ENCODE data around the gene DNAJC5G. TPM values are rescaled to one million over a fixed set of nuclear protein-coding genes. Genes with fewer than 3 reads are reported as not detected.

Gene DNAJC5G
- total and polyA plus RNA-seq, 2 of the 13 experiments (the other 11 are each of a cell fraction or from before 2014, with no cell fraction given): 0.05 TPM; not detected in 1

DNA sequence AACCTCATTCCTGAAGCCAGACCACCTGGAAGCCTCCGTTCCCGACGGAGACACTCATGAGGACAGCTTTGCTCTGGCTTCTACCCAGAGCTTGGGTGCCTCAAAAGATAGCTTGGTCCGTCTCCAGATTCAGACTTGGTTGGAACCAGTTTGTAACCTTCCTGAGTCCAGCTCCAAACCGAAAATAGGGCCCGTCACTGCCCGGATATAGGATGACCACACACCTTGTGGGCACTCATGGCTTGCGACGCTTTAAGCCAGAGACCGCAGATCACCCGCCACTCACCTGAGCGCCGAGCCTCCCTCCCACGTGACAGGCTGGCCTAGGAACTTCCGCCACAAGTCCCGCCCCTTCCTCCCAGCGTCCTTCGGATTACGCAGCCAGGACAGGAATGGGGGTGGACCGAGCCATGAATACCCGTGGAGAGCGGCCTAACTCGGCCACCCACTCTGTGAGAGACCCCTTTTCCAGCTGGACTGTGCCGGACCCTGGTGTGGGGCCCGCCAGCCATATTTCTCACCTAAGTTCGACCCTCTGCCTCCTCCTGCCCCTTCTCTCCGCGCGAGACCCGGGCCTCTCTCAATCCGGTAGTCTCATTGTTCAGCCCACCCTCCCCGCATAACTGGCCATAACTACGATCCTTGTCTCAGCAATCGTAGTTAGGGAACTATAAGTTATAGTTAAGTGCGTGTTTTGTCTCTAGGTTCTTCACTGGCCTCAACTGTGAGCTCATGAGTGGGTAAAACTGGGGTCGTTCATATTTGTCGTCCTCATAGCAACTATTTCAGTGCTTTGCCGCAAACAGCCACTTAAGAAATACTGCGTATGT is 47.7 kb downstream of the DNAJC5G start, which contains the start of gene MPV17 (continued):
- peak; percentile 66; the same call in 1 of the 2 replicates for TF ChIP-seq SP5 (CRISPR knock-in tag; IDR thresholded peaks at IDR 0.05; ENCODE audit: borderline replicate concordance, low read depth)
- 0 out of 2 replicates have a peak, but pooled peaks have one; percentile 18 for TF ChIP-seq HNF4G (IDR thresholded peaks at IDR 0.05; ENCODE audit: borderline replicate concordance, low read depth, low read length)
- TF ChIP-seq HNF4G (CRISPR knock-in tag; IDR thresholded peaks at IDR 0.05; ENCODE audit: borderline replicate concordance, low read depth): no peak; the same call in 1 of the 2 replicates
- 0 out of 2 replicates have a peak, but pooled peaks have one; percentile 55 for TF ChIP-seq CHD4 (IDR thresholded peaks at IDR 0.05; ENCODE audit: borderline replicate concordance, low read length)
- no peak; the same call in 1 of the 2 replicates for TF ChIP-seq ZNF629 (CRISPR knock-in tag; conservative IDR thresholded peaks at IDR 0.05)
- TF ChIP-seq TOE1 (CRISPR knock-in tag; IDR thresholded peaks at IDR 0.05): no peak
- TF ChIP-seq, protein P1, sequence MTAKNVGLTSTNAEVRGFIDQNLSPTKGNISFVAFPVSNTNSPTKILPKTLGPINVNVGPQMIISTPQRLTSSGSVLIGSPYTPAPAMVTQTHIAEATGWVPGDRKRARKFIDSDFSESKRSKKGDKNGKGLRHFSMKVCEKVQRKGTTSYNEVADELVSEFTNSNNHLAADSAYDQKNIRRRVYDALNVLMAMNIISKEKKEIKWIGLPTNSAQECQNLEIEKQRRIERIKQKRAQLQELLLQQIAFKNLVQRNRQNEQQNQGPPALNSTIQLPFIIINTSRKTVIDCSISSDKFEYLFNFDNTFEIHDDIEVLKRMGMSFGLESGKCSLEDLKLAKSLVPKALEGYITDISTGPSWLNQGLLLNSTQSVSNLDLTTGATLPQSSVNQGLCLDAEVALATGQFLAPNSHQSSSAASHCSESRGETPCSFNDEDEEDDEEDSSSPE (CRISPR knock-in tag; IDR thresholded peaks at IDR 0.05): peak; percentile 76
- TF ChIP-seq, protein P2, sequence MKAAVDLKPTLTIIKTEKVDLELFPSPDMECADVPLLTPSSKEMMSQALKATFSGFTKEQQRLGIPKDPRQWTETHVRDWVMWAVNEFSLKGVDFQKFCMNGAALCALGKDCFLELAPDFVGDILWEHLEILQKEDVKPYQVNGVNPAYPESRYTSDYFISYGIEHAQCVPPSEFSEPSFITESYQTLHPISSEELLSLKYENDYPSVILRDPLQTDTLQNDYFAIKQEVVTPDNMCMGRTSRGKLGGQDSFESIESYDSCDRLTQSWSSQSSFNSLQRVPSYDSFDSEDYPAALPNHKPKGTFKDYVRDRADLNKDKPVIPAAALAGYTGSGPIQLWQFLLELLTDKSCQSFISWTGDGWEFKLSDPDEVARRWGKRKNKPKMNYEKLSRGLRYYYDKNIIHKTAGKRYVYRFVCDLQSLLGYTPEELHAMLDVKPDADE (CRISPR knock-in tag; IDR thresholded peaks at IDR 0.05): peak; percentile 92
- no peak for TF ChIP-seq ZNF382 (CRISPR knock-in tag; IDR thresholded peaks at IDR 0.05; ENCODE audit: borderline replicate concordance)
- TF ChIP-seq, protein P3, sequence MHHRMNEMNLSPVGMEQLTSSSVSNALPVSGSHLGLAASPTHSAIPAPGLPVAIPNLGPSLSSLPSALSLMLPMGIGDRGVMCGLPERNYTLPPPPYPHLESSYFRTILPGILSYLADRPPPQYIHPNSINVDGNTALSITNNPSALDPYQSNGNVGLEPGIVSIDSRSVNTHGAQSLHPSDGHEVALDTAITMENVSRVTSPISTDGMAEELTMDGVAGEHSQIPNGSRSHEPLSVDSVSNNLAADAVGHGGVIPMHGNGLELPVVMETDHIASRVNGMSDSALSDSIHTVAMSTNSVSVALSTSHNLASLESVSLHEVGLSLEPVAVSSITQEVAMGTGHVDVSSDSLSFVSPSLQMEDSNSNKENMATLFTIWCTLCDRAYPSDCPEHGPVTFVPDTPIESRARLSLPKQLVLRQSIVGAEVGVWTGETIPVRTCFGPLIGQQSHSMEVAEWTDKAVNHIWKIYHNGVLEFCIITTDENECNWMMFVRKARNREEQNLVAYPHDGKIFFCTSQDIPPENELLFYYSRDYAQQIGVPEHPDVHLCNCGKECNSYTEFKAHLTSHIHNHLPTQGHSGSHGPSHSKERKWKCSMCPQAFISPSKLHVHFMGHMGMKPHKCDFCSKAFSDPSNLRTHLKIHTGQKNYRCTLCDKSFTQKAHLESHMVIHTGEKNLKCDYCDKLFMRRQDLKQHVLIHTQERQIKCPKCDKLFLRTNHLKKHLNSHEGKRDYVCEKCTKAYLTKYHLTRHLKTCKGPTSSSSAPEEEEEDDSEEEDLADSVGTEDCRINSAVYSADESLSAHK (CRISPR knock-in tag; IDR thresholded peaks at IDR 0.05; ENCODE audit: borderline replicate concordance): 0 out of 2 replicates have a peak, but pooled peaks have one; percentile 59
- TF ChIP-seq TCF12 (IDR thresholded peaks at IDR 0.05): no peak
- peak; percentile 19; the same call in 1 of the 2 replicates for TF ChIP-seq TCF12 (CRISPR knock-in tag; IDR thresholded peaks at IDR 0.05)
- TF ChIP-seq MEF2D (CRISPR knock-in tag; IDR thresholded peaks at IDR 0.05): peak; percentile 48; the same call in 1 of the 2 replicates
- peak; percentile 56; the same call in 1 of the 2 replicates for TF ChIP-seq ZNF782 (CRISPR knock-in tag; IDR thresholded peaks at IDR 0.05; ENCODE audit: borderline replicate concordance)
- peak; percentile 83 for TF ChIP-seq TEAD3 (CRISPR knock-in tag; optimal IDR thresholded peaks at IDR 0.05; ENCODE audit: borderline replicate concordance)
- TF ChIP-seq, protein P4, sequence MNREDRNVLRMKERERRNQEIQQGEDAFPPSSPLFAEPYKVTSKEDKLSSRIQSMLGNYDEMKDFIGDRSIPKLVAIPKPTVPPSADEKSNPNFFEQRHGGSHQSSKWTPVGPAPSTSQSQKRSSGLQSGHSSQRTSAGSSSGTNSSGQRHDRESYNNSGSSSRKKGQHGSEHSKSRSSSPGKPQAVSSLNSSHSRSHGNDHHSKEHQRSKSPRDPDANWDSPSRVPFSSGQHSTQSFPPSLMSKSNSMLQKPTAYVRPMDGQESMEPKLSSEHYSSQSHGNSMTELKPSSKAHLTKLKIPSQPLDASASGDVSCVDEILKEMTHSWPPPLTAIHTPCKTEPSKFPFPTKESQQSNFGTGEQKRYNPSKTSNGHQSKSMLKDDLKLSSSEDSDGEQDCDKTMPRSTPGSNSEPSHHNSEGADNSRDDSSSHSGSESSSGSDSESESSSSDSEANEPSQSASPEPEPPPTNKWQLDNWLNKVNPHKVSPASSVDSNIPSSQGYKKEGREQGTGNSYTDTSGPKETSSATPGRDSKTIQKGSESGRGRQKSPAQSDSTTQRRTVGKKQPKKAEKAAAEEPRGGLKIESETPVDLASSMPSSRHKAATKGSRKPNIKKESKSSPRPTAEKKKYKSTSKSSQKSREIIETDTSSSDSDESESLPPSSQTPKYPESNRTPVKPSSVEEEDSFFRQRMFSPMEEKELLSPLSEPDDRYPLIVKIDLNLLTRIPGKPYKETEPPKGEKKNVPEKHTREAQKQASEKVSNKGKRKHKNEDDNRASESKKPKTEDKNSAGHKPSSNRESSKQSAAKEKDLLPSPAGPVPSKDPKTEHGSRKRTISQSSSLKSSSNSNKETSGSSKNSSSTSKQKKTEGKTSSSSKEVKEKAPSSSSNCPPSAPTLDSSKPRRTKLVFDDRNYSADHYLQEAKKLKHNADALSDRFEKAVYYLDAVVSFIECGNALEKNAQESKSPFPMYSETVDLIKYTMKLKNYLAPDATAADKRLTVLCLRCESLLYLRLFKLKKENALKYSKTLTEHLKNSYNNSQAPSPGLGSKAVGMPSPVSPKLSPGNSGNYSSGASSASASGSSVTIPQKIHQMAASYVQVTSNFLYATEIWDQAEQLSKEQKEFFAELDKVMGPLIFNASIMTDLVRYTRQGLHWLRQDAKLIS (CRISPR knock-in tag; IDR thresholded peaks at IDR 0.05): no peak
- TF ChIP-seq ZNF766 (CRISPR knock-in tag; IDR thresholded peaks at IDR 0.05; ENCODE audit: borderline replicate concordance): peak; percentile 89
- TF ChIP-seq SP2 (CRISPR knock-in tag; IDR thresholded peaks at IDR 0.05): peak; percentile 90
- TF ChIP-seq ZNF558 (CRISPR knock-in tag; IDR thresholded peaks at IDR 0.05; ENCODE audit: borderline replicate concordance): no peak; the same call in 1 of the 2 replicates
- TF ChIP-seq SMARCC2 (IDR thresholded peaks at IDR 0.05): no peak
- peak; percentile 41 for TF ChIP-seq CCAR2 (optimal IDR thresholded peaks at IDR 0.05; ENCODE audit: low read depth, low read length)
